ENCODE results near the gene TTC39C.
A peak's percentile ranks its signal among the peaks of the same experiment; 100 is the strongest.
"Not testable (repeated sequence)": the region's sequence is repeated elsewhere in the genome, so short reads cannot be mapped to it uniquely, and the experiment has no call there.

TTC39C gene

GRCh38 chr18:24051031-24051947 is 36.7 kb downstream of the TTC39C start:
- DNase-seq = no peak

- no peak for DNase-seq
Observed at GRCh38 chr18:24052053-24052452, 37.5 kb downstream of the TTC39C start.

GRCh38 chr18:24053211-24053610 is 38.7 kb downstream of the TTC39C start:
- DNase-seq = no peak

- DNase-seq = peak in 13 of 56 donors; percentile 2 to 33 (median 7)
Observed at GRCh38 chr18:24054130-24054529, 39.6 kb downstream of the TTC39C start.

GRCh38 chr18:24055009-24055804 is 40.7 kb downstream of the TTC39C start:
- DNase-seq = no peak

GRCh38 chr18:24055878-24056277 is 41.3 kb downstream of the TTC39C start:
- DNase-seq = no peak

GRCh38 chr18:24056506-24056905 is 42.0 kb downstream of the TTC39C start:
- no peak for DNase-seq

- no peak for DNase-seq
Observed at GRCh38 chr18:24057804-24058203, 43.2 kb downstream of the TTC39C start.

GRCh38 chr18:24059385-24059784 is 44.8 kb downstream of the TTC39C start:
- not testable (repeated sequence) for DNase-seq

GRCh38 chr18:24060644-24061043 is 46.1 kb downstream of the TTC39C start:
- no peak for DNase-seq

GRCh38 chr18:24063121-24063731 is 48.7 kb downstream of the TTC39C start:
- DNase-seq = no peak

- no peak for DNase-seq
Observed at GRCh38 chr18:24064391-24065100, 50.0 kb downstream of the TTC39C start.

- no peak for DNase-seq
Observed at GRCh38 chr18:24065906-24066305, 51.4 kb downstream of the TTC39C start.

GRCh38 chr18:24068945-24069693 is 54.6 kb downstream of the TTC39C start:
- DNase-seq = no peak

- DNase-seq = no peak
Observed at GRCh38 chr18:24071029-24071428, 56.5 kb downstream of the TTC39C start.

GRCh38 chr18:24071779-24072178 is 57.2 kb downstream of the TTC39C start:
- DNase-seq = no peak

GRCh38 chr18:24072743-24073142 is 58.2 kb downstream of the TTC39C start:
- DNase-seq = no peak

GRCh38 chr18:24073791-24074190 is 59.2 kb downstream of the TTC39C start:
- DNase-seq = no peak

- DNase-seq = not testable (repeated sequence)
Observed at GRCh38 chr18:24074757-24075156, 60.2 kb downstream of the TTC39C start.
